SK-N-SH treated with all-trans-retinoic acid at 6 μM for 48 hours (cell line): ENCODE measurements around the gene CDH24.

ENCODE experiments used
- ATAC-seq: fragments of 200-7000 bp; cut with Tn5 transposase; 3 replicates; pipeline ENCODE4 v1.9.1; 2020; ENCODE audit warnings: mild to moderate bottlenecking, moderate library complexity
- ARNTL ChIP-seq: fragments of 450-650 bp; formaldehyde crosslinking; IDR thresholded peaks from 2 replicates; pipeline ENCODE4 v1.5.0; 2020; ENCODE audit warnings: low read depth, mild to moderate bottlenecking, moderate library complexity, borderline replicate concordance
- BACH2 ChIP-seq: fragments of 250-450 bp; sonication (Bioruptor Pico); IDR thresholded peaks from 2 replicates; pipeline ENCODE4 v1.9.0; 2021; ENCODE audit warnings: mild to moderate bottlenecking, borderline replicate concordance
- CREB5 ChIP-seq: fragments of 250-450 bp; sonication (Bioruptor Pico); IDR thresholded peaks from 2 replicates; pipeline ENCODE4 v1.5.1; 2020; ENCODE audit warnings: low read depth, mild to moderate bottlenecking, moderate library complexity
- CSDC2 ChIP-seq: fragments of 250-450 bp; sonication (Bioruptor Pico); IDR thresholded peaks from 2 replicates; pipeline ENCODE4 v1.5.0; 2020; ENCODE audit warnings: mild to moderate bottlenecking, moderate library complexity
- CSRNP3 ChIP-seq: fragments of 250-450 bp; sonication (Bioruptor Pico); IDR thresholded peaks from 2 replicates; pipeline ENCODE4 v1.5.1; 2021; ENCODE audit warnings: mild to moderate bottlenecking, moderate library complexity
- ESRRG ChIP-seq: fragments of 250-450 bp; sonication (Bioruptor Pico); IDR thresholded peaks from 2 replicates; pipeline ENCODE4 v1.6.1; 2021; ENCODE audit warnings: mild to moderate bottlenecking
- GLIS3 ChIP-seq: fragments of 250-450 bp; sonication (Bioruptor Pico); IDR thresholded peaks from 2 replicates; pipeline ENCODE4 v1.5.0; 2020; ENCODE audit warnings: mild to moderate bottlenecking, moderate library complexity
- OSR1 ChIP-seq: fragments of 250-450 bp; sonication (Bioruptor Pico); IDR thresholded peaks from 2 replicates; pipeline ENCODE4 v1.8.0; 2022; ENCODE audit warnings: moderate library complexity, mild to moderate bottlenecking, inconsistent platforms
- PATZ1 ChIP-seq: fragments of 250-450 bp; sonication (Bioruptor Pico); IDR thresholded peaks from 2 replicates; pipeline ENCODE4 v1.8.0; 2020; ENCODE audit warnings: mild to moderate bottlenecking, moderate library complexity, borderline replicate concordance
- POU6F1 ChIP-seq: fragments of 250-450 bp; sonication (Bioruptor Pico); IDR thresholded peaks from 2 replicates; pipeline ENCODE4 v1.8.0; 2021; ENCODE audit warnings: low read depth, mild to moderate bottlenecking, moderate library complexity, borderline replicate concordance
- PPARA ChIP-seq: fragments of 250-450 bp; sonication (Bioruptor Pico); IDR thresholded peaks from 2 replicates; pipeline ENCODE4 v1.5.0; 2020; ENCODE audit warnings: mild to moderate bottlenecking, borderline replicate concordance
- RARB ChIP-seq: fragments of 250-450 bp; sonication (Bioruptor Pico); IDR thresholded peaks from 2 replicates; pipeline ENCODE4 v1.8.0; 2021; ENCODE audit warnings: mild to moderate bottlenecking, moderate library complexity
- SNAI2 ChIP-seq: fragments of 250-450 bp; sonication (Bioruptor Pico); IDR thresholded peaks from 2 replicates; pipeline ENCODE4 v1.5.0; 2020; ENCODE audit warnings: mild to moderate bottlenecking, moderate library complexity
- TCF4 ChIP-seq: fragments of 250-450 bp; sonication (Bioruptor Pico); IDR thresholded peaks from 2 replicates; pipeline ENCODE4 v1.8.0; 2021; ENCODE audit warnings: mild to moderate bottlenecking, moderate library complexity, borderline replicate concordance
- TOX ChIP-seq: fragments of 250-450 bp; sonication (Bioruptor Pico); IDR thresholded peaks from 2 replicates; pipeline ENCODE4 v1.8.0; 2021; ENCODE audit warnings: mild to moderate bottlenecking, moderate library complexity, borderline replicate concordance
- TSHZ2 ChIP-seq: fragments of 250-450 bp; sonication (Bioruptor Pico); IDR thresholded peaks from 2 replicates; pipeline ENCODE4 v1.5.0; 2020; ENCODE audit warnings: mild to moderate bottlenecking, moderate library complexity
- ZC3H10 ChIP-seq: fragments of 250-450 bp; sonication (Bioruptor Pico); IDR thresholded peaks from 2 replicates; pipeline ENCODE4 v1.5.1; 2021; ENCODE audit warnings: mild to moderate bottlenecking, moderate library complexity
- ZFP3 ChIP-seq: fragments of 250-450 bp; sonication (Bioruptor Pico); IDR thresholded peaks from 2 replicates; pipeline ENCODE4 v1.5.0; 2020; ENCODE audit warnings: mild to moderate bottlenecking, moderate library complexity
- ZNF565 ChIP-seq: fragments of 450-650 bp; formaldehyde crosslinking; conservative IDR thresholded peaks from 2 replicates; pipeline ENCODE4 v1.5.0; 2020; ENCODE audit warnings: low read depth, mild to moderate bottlenecking, moderate library complexity
- ZNF70 ChIP-seq: fragments of 450-650 bp; formaldehyde crosslinking; IDR thresholded peaks from 2 replicates; pipeline ENCODE4 v1.5.0; 2020; ENCODE audit warnings: mild to moderate bottlenecking, moderate library complexity
- ZNF8 ChIP-seq: fragments of 450-650 bp; formaldehyde crosslinking; IDR thresholded peaks from 2 replicates; pipeline ENCODE4 v1.5.0; 2020; ENCODE audit warnings: mild to moderate bottlenecking, moderate library complexity

The CDH24 gene

GRCh38 chr14:23101986-23102625 lies 44.8 kb upstream of the CDH24 start:
- TF ChIP-seq OSR1 (CRISPR knock-in tag) (no peak), PATZ1 (CRISPR knock-in tag) (no peak), ARNTL (CRISPR knock-in tag) (no peak), GLIS3 (CRISPR knock-in tag) (no peak), ZC3H10 (CRISPR knock-in tag) (no peak), CREB5 (CRISPR knock-in tag) (no peak), CSDC2 (no peak), TOX (CRISPR knock-in tag) (no peak), BACH2 (CRISPR knock-in tag) (no peak), ZFP3 (CRISPR knock-in tag) (no peak), PPARA (CRISPR knock-in tag) (no peak), TCF4 (CRISPR knock-in tag) (no peak), RARB (no peak), POU6F1 (no peak), TSHZ2 (CRISPR knock-in tag) (no peak), ESRRG (CRISPR knock-in tag) (no peak), ZNF70 (CRISPR knock-in tag) (no peak), ZNF8 (CRISPR knock-in tag) (no peak), CSRNP3 (CRISPR knock-in tag) (no peak)
- ATAC-seq = no peak

GRCh38 chr14:23101213-23101970 lies 44.1 kb upstream of the CDH24 start:
- no peak; the same call in 2 of the 3 replicates for ATAC-seq
- TF ChIP-seq ESRRG (CRISPR knock-in tag) (no peak), POU6F1 (no peak), ZNF565 (no peak), PATZ1 (CRISPR knock-in tag) (no peak), SNAI2 (CRISPR knock-in tag) (no peak), CSDC2 (no peak), TOX (CRISPR knock-in tag) (no peak), PPARA (CRISPR knock-in tag) (no peak), CREB5 (CRISPR knock-in tag) (no peak), ZC3H10 (CRISPR knock-in tag) (no peak), OSR1 (CRISPR knock-in tag) (no peak), ARNTL (CRISPR knock-in tag) (no peak), ZNF8 (CRISPR knock-in tag) (no peak), ZFP3 (CRISPR knock-in tag) (no peak)
